ENCODE measurements around the gene POLR3C. TPM values are rescaled to one million over a fixed set of nuclear protein-coding genes. Genes with fewer than 3 reads are reported as not detected.

Gene POLR3C
- total and polyA plus RNA-seq, 10 of the 15 experiments (the other 5 are each of a cell fraction or from before 2014, with no cell fraction given): 13.0 to 44.8 (median 34.8) TPM

- TF ChIP-seq CUX1 (IDR thresholded peaks at IDR 0.05; ENCODE audit: insufficient replicate concordance, low read depth, low read length) (no peak), SMAD1 (IDR thresholded peaks at IDR 0.05; ENCODE audit: low read depth, partially characterized antibody) (no peak), GABPA (IDR thresholded peaks at IDR 0.05; ENCODE audit: low read depth) (peak; percentile 86), IRF5 (IDR thresholded peaks at IDR 0.05; ENCODE audit: borderline replicate concordance) (no peak), POLR2AphosphoS2 (IDR thresholded peaks at IDR 0.05; ENCODE audit: low read depth, low read length) (peak; percentile 82; the same call in 1 of the 2 replicates), BMI1 (IDR thresholded peaks at IDR 0.05; ENCODE audit: borderline replicate concordance) (no peak), RBBP5 (conservative IDR thresholded peaks at IDR 0.05) (0 out of 2 replicates have a peak, but pooled peaks have one; percentile 60), SKIL (IDR thresholded peaks at IDR 0.05; ENCODE audit: low read depth, poor library complexity, severe bottlenecking) (no peak), TAF1 (IDR thresholded peaks at IDR 0.05; ENCODE audit: borderline replicate concordance, low read depth, low read length) (peak; percentile 94), IKZF1 (conservative IDR thresholded peaks at IDR 0.05) (peak; percentile 82)
- TF ChIP-seq, protein P1, sequence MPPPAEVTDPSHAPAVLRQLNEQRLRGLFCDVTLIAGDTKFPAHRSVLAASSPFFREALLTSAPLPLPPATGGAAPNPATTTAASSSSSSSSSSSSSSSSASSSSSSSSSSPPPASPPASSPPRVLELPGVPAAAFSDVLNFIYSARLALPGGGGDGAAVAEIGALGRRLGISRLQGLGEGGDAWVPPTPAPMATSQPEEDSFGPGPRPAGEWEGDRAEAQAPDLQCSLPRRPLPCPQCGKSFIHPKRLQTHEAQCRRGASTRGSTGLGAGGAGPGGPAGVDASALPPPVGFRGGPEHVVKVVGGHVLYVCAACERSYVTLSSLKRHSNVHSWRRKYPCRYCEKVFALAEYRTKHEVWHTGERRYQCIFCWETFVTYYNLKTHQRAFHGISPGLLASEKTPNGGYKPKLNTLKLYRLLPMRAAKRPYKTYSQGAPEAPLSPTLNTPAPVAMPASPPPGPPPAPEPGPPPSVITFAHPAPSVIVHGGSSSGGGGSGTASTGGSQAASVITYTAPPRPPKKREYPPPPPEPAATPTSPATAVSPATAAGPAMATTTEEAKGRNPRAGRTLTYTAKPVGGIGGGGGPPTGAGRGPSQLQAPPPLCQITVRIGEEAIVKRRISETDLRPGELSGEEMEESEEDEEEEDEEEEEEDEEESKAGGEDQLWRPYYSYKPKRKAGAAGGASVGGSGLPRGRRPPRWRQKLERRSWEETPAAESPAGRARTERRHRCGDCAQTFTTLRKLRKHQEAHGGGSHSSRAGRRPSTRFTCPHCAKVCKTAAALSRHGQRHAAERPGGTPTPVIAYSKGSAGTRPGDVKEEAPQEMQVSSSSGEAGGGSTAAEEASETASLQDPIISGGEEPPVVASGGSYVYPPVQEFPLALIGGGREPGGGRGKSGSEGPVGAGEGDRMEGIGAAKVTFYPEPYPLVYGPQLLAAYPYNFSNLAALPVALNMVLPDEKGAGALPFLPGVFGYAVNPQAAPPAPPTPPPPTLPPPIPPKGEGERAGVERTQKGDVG (CRISPR knock-in tag; IDR thresholded peaks at IDR 0.05): no peak
Measured at GRCh38 chr1:145823565-145824498, at the start of gene POLR3C, which contains the start of gene RNF115 (continued).

Measured in GM12878 (cell line).